Esophagus muscularis mucosa (tissue), 4 donors: ENCODE measurements around the gene POLR3A. TPM values are rescaled to one million over a fixed set of nuclear protein-coding genes. Genes with fewer than 3 reads are reported as not detected.

Experiments used
- DNase-seq: peaks from one replicate; pipeline ENCODE4 v3.0.0-alpha.2; 2017; ENCODE audit errors: extremely low spot score
- H3K27ac ChIP-seq, 4 donors: fragments of 200-600 bp; sonication (generic); replicated peaks in 1 of 4; 1 replicate in 3 of 4; 2 replicates in 1 of 4; pipeline ENCODE4 v1.5.1; 2016 to 2019; ENCODE audit warnings: mild to moderate bottlenecking in 1 of 4
- H3K27me3 ChIP-seq, 4 donors: fragments of 200-600 bp; sonication (generic); one replicate each; pipeline versions ENCODE4 v1.5.1 to v1.6.0; 2016 to 2019
- H3K36me3 ChIP-seq, 4 donors: fragments of 200-600 bp; sonication (generic); one replicate each; pipeline ENCODE4 v1.5.1; 2016 to 2019
- H3K4me1 ChIP-seq, 4 donors: fragments of 200-600 bp; sonication (generic); one replicate each; pipeline ENCODE4 v1.5.1; 2016 to 2019
- H3K4me3 ChIP-seq, 4 donors: fragments of 200-600 bp; sonication (generic); 1 replicate in 2 of 4; 2 replicates in 2 of 4; pipeline ENCODE4 v1.5.1; 2016 to 2019; ENCODE audit warnings: mild to moderate bottlenecking in 4 of 4, moderate library complexity in 1 of 4
- H3K9me3 ChIP-seq, 4 donors: fragments of 200-600 bp; sonication (generic); 1 replicate in 3 of 4; 2 replicates in 1 of 4; pipeline ENCODE4 v1.5.1; 2016 to 2019
- EP300 ChIP-seq: sonication (generic); formaldehyde crosslinking; IDR thresholded peaks from one replicate; pipeline ENCODE4 v1.6.1; 2017; ENCODE audit warnings: antibody characterized with exemption
- POLR2A ChIP-seq: fragments of 450-650 bp; IDR thresholded peaks from one replicate; pipeline ENCODE4 v1.6.1; 2017; ENCODE audit warnings: antibody characterized with exemption, moderate library complexity, mild to moderate bottlenecking, low read depth
- POLR2AphosphoS5 ChIP-seq, 2 donors: sonication (generic); formaldehyde crosslinking; IDR thresholded peaks; one replicate each; pipeline ENCODE4 v1.6.1; 2017; ENCODE audit warnings: antibody characterized with exemption in 2 of 2
- WGBS: methylation state at CpG from one replicate; pipeline ENCODE4 v1.1.5; 2018; 5-methylcytosine and 5-hydroxymethylcytosine counted together
- intact Hi-C: fragments of 100-400 bp; cut with DNase I; formaldehyde crosslinking; loops from one replicate; pipeline ENCODE4 v1.15.1; 2023
- total RNA-seq, 4 donors: library from RNA; depleted of rRNA; stranded (reverse); fragments of >200 nt; gene quantifications; one replicate each; pipeline versions ENCODE4 v1.1.0 to v1.2.1, GENCODE V29; 2016
- TF ChIP-seq, protein P1 (sequence below), 3 experiments: fragments of 200-600 bp in 2 of 3; fragments of 450-650 bp in 1 of 3; sonication (generic) in 2 of 3; IDR thresholded peaks; one replicate each; pipeline ENCODE4 v1.5.1; 2017 to 2019; ENCODE audit warnings: antibody characterized with exemption in 3 of 3, mild to moderate bottlenecking in 2 of 3, moderate library complexity in 1 of 3

The POLR3A gene
- total RNA-seq, 4 donors from 2014 or later, result 9.3 to 12.8 (median 9.9) TPM

DNA sequence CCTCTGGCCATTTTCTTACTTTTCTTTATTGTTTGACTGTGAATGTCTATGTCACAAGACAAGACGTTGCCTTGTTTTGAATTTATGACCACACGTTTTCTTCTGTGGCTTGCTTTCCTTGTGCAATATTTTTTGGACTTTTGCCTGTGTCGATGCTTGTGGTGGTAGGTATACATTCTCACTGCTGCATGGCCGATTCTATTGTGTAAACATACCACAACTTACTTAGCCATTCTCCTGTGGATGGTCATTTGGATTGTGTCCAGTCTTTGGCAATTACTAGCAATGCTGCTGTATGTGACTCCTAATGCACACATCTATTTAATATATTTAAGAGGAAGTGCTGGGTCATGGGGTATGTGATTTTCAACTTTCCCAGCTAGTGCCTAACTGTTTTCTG, 84.8 kb downstream of the POLR3A start:
- 44% methylated on average over 4 of the region's 4 CpGs for WGBS
- no peak overlapping the region for H3K27ac ChIP-seq
- no peaks in the 10 kb centered on the region for H3K9me3 ChIP-seq
- intact Hi-C loops, result no loop called here
- no peaks in the 10 kb centered on the region for H3K27me3 ChIP-seq
- TF ChIP-seq POLR2AphosphoS5 (IDR thresholded peaks at IDR 0.05), result no peak
- TF ChIP-seq, protein P1, sequence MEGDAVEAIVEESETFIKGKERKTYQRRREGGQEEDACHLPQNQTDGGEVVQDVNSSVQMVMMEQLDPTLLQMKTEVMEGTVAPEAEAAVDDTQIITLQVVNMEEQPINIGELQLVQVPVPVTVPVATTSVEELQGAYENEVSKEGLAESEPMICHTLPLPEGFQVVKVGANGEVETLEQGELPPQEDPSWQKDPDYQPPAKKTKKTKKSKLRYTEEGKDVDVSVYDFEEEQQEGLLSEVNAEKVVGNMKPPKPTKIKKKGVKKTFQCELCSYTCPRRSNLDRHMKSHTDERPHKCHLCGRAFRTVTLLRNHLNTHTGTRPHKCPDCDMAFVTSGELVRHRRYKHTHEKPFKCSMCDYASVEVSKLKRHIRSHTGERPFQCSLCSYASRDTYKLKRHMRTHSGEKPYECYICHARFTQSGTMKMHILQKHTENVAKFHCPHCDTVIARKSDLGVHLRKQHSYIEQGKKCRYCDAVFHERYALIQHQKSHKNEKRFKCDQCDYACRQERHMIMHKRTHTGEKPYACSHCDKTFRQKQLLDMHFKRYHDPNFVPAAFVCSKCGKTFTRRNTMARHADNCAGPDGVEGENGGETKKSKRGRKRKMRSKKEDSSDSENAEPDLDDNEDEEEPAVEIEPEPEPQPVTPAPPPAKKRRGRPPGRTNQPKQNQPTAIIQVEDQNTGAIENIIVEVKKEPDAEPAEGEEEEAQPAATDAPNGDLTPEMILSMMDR (IDR thresholded peaks at IDR 0.05), result no peak
- no peak for TF ChIP-seq EP300
- no peak for TF ChIP-seq POLR2A
- H3K4me1 ChIP-seq, result peaks cover 9 to 24% (median 20%) of the 10 kb centered on the region in 4 donors
- no peak for DNase-seq
- H3K36me3 ChIP-seq, result no peaks in the 10 kb centered on the region
- no peak overlapping the region for H3K4me3 ChIP-seq

DNA sequence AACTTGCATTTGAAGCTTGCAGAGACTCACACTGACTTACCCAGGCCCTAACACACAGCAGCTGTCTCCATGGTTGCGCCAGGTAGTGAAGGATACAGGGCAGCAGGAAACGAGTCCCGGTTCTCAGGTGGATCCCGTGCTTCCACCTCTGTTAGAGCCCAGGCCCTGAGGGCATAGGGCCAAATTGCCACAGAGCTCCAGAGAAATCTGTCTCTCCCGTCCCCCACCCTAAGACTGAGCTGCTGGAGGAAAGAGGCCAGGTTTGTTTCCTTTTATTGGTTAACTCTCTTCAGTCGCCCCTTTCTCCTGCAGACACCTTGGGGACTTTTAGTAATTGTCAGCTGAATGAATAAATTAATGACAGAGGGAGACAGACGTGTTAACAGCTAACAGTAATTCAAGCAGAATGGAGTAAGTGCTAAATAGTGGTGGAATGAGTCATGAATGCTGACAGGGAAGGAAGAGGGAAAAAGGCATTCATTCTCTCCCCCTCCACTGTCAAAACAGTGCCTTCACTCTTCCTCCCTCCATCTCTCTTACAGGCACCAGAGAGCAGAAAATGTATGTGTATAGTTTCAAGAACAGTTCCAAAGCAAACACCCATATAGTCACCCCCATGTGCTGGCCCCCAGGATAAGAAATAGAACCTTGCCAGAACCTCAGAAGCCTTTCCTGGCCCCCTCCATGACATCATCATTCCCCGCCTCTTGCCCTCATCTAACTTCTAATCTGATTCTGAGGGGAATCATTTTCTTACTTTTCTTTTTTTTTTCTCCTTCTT, 86.0 kb downstream of the POLR3A start:
- TF ChIP-seq EP300, result no peak
- TF ChIP-seq, protein P1 (IDR thresholded peaks at IDR 0.05), result no peak
- TF ChIP-seq POLR2AphosphoS5 (IDR thresholded peaks at IDR 0.05), result peak in 1 of 2 donors; percentile 48
- no peak for TF ChIP-seq POLR2A
- intact Hi-C loops, result no loop called here
- H3K4me3 ChIP-seq, result no peak overlapping the region
- H3K27me3 ChIP-seq, result no peaks in the 10 kb centered on the region
- H3K27ac ChIP-seq, result peak overlapping the region; percentile 48 to 67 (median 62)
- no peaks in the 10 kb centered on the region for H3K9me3 ChIP-seq
- peaks cover 14 to 29% (median 27%) of the 10 kb centered on the region in 4 donors for H3K4me1 ChIP-seq
- 31% methylated on average over 7 of the region's 8 CpGs for WGBS
- DNase-seq, result no peak
- no peaks in the 10 kb centered on the region for H3K36me3 ChIP-seq

DNA sequence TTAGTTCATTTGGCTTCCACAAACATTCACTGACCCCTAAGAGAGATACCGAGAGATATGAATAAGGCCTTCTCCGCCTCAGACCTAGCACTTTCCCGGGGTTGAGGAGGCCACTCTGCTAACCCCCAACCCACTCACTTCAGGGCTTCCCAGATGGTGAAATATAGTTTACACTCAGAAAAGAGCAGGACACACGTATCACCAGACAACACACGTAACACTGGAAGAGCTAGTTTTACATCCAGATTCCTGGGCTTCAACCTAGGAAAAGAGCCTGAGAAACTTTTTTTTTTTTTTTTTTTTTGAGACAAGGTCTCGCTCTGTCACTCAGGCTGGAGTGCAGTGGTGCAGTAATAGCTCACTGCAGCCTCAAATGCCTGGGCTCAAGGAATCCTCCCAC, 87.5 kb downstream of the POLR3A start:
- intact Hi-C loops, result no loop called here
- TF ChIP-seq, protein P1 (IDR thresholded peaks at IDR 0.05), result no peak
- TF ChIP-seq EP300, result no peak
- TF ChIP-seq POLR2A, result no peak
- TF ChIP-seq POLR2AphosphoS5 (IDR thresholded peaks at IDR 0.05), result no peak
- 93% methylated on average over 6 of the region's 6 CpGs for WGBS

DNA sequence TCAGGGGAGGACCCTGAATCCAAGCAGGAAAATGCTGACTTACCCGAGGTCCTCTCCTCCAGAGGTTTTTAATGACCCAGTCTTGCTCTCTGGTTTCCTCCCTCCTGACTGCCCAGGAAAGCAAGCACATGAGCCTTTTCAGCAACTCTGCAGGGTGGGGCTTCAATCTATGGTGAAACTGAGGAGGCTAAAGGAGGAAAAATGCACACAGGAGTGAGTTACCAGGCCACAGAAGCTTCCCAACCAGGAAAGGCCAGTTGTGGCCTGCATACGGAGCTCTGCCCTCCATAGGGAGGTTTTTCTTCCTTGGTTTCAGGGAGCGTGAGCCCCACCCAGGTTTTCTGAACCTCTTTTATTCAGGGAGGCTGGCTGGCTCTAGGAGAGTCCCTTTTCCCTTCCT, 88.7 kb downstream of the POLR3A start:
- Histone ChIP-seq H3K4me1 (peaks cover 14 to 37% (median 33%) of the 10 kb centered on the region in 4 donors), H3K9me3 (no peaks in the 10 kb centered on the region), H3K27me3 (no peaks in the 10 kb centered on the region), H3K36me3 (no peaks in the 10 kb centered on the region), H3K4me3 (no peak overlapping the region), H3K27ac (no peak overlapping the region)
- intact Hi-C loops, result no loop called here
- WGBS, result 91% methylated on average over 2 of the region's 3 CpGs
- no peak for DNase-seq
- TF ChIP-seq POLR2AphosphoS5 (IDR thresholded peaks at IDR 0.05) (no peak), EP300 (no peak), POLR2A (no peak)
- TF ChIP-seq, protein P1 (IDR thresholded peaks at IDR 0.05), result no peak

More for the DNA sequence above, 87.5 kb downstream of the POLR3A start:
- DNase-seq, result no peak
- Histone ChIP-seq H3K27ac (no peak overlapping the region), H3K36me3 (no peaks in the 10 kb centered on the region), H3K9me3 (no peaks in the 10 kb centered on the region), H3K4me3 (no peak overlapping the region), H3K4me1 (peaks cover 14 to 29% (median 27%) of the 10 kb centered on the region in 4 donors), H3K27me3 (no peaks in the 10 kb centered on the region)
